Stomach (tissue), 4 donors: Measurements from ENCODE around the gene TTN.

Experiments
- CTCF ChIP-seq, 7 experiments: fragments of 450-650 bp in 4 of 7; fragments of 200-600 bp in 3 of 7; sonication (generic) in 3 of 7; IDR thresholded peaks; one replicate each; pipeline ENCODE4 v1.5.1; 2016 to 2019; ENCODE audit warnings: antibody characterized with exemption in 7 of 7, control low read depth in 2 of 7, mild to moderate bottlenecking in 1 of 7
- EP300 ChIP-seq: sonication (generic); formaldehyde crosslinking; IDR thresholded peaks from one replicate; pipeline ENCODE4 v1.6.1; 2017; ENCODE audit warnings: antibody characterized with exemption
- POLR2A ChIP-seq, 4 donors: fragments of 450-650 bp; IDR thresholded peaks; one replicate each; pipeline ENCODE4 v1.6.1; 2016; ENCODE audit warnings: antibody characterized with exemption in 4 of 4, control low read depth in 2 of 4, mild to moderate bottlenecking in 1 of 4, moderate library complexity in 1 of 4
- POLR2AphosphoS5 ChIP-seq, 3 donors: sonication (generic); formaldehyde crosslinking; IDR thresholded peaks; one replicate each; pipeline ENCODE4 v1.6.1; 2016; ENCODE audit warnings: antibody characterized with exemption in 3 of 3

GRCh38 chr2:178731300-178731699 is 75.9 kb downstream of the TTN start:
- no peak for TF ChIP-seq POLR2AphosphoS5 (IDR thresholded peaks at IDR 0.05)
- TF ChIP-seq CTCF (IDR thresholded peaks at IDR 0.05) = no peak
- TF ChIP-seq POLR2A (IDR thresholded peaks at IDR 0.05) = no peak
- no peak for TF ChIP-seq EP300
